ENCODE data around the gene GRK5. TPM values are rescaled to one million over a fixed set of nuclear protein-coding genes. Genes with fewer than 3 reads are reported as not detected.

The GRK5 gene
- total RNA-seq, 2 donors from 2014 or later = 4.8 to 10.6 TPM

GRCh38 chr10:119325131-119325530, 117.8 kb downstream of the GRK5 start:
- Histone ChIP-seq H3K9me3 (no peaks in the 10 kb centered on the region), H3K4me3 (no peak overlapping the region), H3K27me3 (replicated peaks; ENCODE audit: insufficient read depth) (no peaks in the 10 kb centered on the region), H3K36me3 (no peaks in the 10 kb centered on the region), H3K4me1 (replicated peaks) (no peaks in the 10 kb centered on the region), H3K27ac (no peak overlapping the region)
- DNase-seq (ENCODE audit: low spot score) = no peak
- intact Hi-C loops (cut with DNase I) = no loop called here
- TF ChIP-seq, protein P1, sequence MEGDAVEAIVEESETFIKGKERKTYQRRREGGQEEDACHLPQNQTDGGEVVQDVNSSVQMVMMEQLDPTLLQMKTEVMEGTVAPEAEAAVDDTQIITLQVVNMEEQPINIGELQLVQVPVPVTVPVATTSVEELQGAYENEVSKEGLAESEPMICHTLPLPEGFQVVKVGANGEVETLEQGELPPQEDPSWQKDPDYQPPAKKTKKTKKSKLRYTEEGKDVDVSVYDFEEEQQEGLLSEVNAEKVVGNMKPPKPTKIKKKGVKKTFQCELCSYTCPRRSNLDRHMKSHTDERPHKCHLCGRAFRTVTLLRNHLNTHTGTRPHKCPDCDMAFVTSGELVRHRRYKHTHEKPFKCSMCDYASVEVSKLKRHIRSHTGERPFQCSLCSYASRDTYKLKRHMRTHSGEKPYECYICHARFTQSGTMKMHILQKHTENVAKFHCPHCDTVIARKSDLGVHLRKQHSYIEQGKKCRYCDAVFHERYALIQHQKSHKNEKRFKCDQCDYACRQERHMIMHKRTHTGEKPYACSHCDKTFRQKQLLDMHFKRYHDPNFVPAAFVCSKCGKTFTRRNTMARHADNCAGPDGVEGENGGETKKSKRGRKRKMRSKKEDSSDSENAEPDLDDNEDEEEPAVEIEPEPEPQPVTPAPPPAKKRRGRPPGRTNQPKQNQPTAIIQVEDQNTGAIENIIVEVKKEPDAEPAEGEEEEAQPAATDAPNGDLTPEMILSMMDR (IDR thresholded peaks at IDR 0.05) = no peak
- TF ChIP-seq POLR2AphosphoS5 (IDR thresholded peaks at IDR 0.05) = no peak
- TF ChIP-seq POLR2A (IDR thresholded peaks at IDR 0.05) = no peak
- 79% methylated on average over 3 of the region's 3 CpGs for WGBS

DNA sequence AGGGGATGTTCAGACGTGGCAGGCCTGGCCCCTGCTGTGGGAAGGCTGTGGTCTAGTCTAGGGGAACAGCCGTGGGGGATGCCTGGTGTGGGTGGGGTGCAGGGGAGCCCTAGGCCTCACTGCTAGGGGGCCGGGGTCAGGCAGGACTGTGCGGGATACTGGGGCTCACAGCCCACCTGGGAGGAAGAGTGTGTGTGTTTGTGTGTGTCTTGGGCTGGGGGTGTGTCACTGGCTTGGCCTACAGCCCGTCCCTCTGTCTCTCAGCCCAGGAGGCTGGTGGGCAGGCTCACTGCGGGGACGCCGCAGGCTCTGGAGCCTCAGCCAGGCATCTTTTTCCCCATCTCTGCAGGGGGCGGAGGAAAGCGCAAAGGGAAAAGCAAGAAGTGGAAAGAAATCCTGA, 118.8 kb downstream of the GRK5 start:
- intact Hi-C loops (cut with DNase I) = no loop called here
- TF ChIP-seq POLR2A (IDR thresholded peaks at IDR 0.05) (no peak), POLR2AphosphoS5 (IDR thresholded peaks at IDR 0.05) (no peak)
- TF ChIP-seq, protein P1 (IDR thresholded peaks at IDR 0.05) = no peak

GRCh38 chr10:119327096-119327745, 119.8 kb downstream of the GRK5 start:
- intact Hi-C loops (cut with DNase I) = no loop called here
- WGBS = 96% methylated on average over 14 of the region's 14 CpGs
- DNase-seq (ENCODE audit: low spot score) = no peak
- no peak overlapping the region for H3K27ac ChIP-seq
- H3K27me3 ChIP-seq (replicated peaks; ENCODE audit: insufficient read depth) = no peaks in the 10 kb centered on the region
- TF ChIP-seq, protein P1 (IDR thresholded peaks at IDR 0.05) = no peak
- TF ChIP-seq POLR2A (IDR thresholded peaks at IDR 0.05) (no peak), POLR2AphosphoS5 (IDR thresholded peaks at IDR 0.05) (no peak)
- no peaks in the 10 kb centered on the region for H3K9me3 ChIP-seq
- H3K4me3 ChIP-seq = no peak overlapping the region
- H3K36me3 ChIP-seq = no peaks in the 10 kb centered on the region
- no peaks in the 10 kb centered on the region for H3K4me1 ChIP-seq (replicated peaks)

More for the DNA sequence above, 118.8 kb downstream of the GRK5 start:
- H3K4me1 ChIP-seq (replicated peaks) = no peaks in the 10 kb centered on the region
- H3K4me3 ChIP-seq = no peak overlapping the region
- WGBS = 87% methylated on average over 10 of the region's 10 CpGs
- H3K27me3 ChIP-seq (replicated peaks; ENCODE audit: insufficient read depth) = no peaks in the 10 kb centered on the region
- DNase-seq (ENCODE audit: low spot score) = no peak
- no peak overlapping the region for H3K27ac ChIP-seq
- H3K9me3 ChIP-seq = no peaks in the 10 kb centered on the region
- H3K36me3 ChIP-seq = no peaks in the 10 kb centered on the region

- no peak overlapping the region for H3K4me3 ChIP-seq
- no peak for DNase-seq (ENCODE audit: low spot score)
- TF ChIP-seq, protein P1 (IDR thresholded peaks at IDR 0.05) = no peak
- TF ChIP-seq POLR2AphosphoS5 (IDR thresholded peaks at IDR 0.05) = no peak
- TF ChIP-seq POLR2A (IDR thresholded peaks at IDR 0.05) = no peak
- H3K9me3 ChIP-seq = no peaks in the 10 kb centered on the region
- 89% methylated on average over 2 of the region's 2 CpGs for WGBS
- no peak overlapping the region for H3K27ac ChIP-seq
- no peaks in the 10 kb centered on the region for H3K4me1 ChIP-seq (replicated peaks)
- no peaks in the 10 kb centered on the region for H3K27me3 ChIP-seq (replicated peaks; ENCODE audit: insufficient read depth)
- intact Hi-C loops (cut with DNase I) = no loop called here
- H3K36me3 ChIP-seq = no peaks in the 10 kb centered on the region
Measured at GRCh38 chr10:119328223-119328622, 120.9 kb downstream of the GRK5 start.

DNA sequence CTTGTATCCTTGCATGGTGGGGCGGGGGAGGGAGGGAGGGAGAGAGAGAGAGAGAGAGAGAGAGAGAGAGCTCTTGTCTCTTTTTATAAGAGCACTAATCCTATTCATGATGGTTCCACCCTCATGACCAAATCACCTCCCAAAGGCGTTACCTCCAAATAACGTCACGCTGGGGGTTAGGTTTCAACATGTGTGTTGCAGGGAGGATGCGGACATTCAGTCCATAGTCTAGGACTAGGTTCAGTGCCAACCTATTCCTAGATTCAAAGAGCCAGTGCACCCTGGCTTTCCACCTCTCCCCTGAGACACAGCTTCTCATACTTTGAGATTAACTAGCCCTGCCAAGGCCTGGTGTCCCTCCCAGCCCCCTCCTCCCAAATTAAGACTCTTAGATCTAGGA, 123.0 kb downstream of the GRK5 start:
- no peaks in the 10 kb centered on the region for H3K27me3 ChIP-seq (replicated peaks; ENCODE audit: insufficient read depth)
- 70% methylated on average over 5 of the region's 5 CpGs for WGBS

More for the DNA sequence above, 123.0 kb downstream of the GRK5 start:
- Histone ChIP-seq H3K9me3 (no peaks in the 10 kb centered on the region), H3K4me1 (replicated peaks) (no peaks in the 10 kb centered on the region), H3K27ac (no peak overlapping the region), H3K36me3 (no peaks in the 10 kb centered on the region), H3K4me3 (no peak overlapping the region)
- DNase-seq (ENCODE audit: low spot score) = no peak
- intact Hi-C loops (cut with DNase I) = no loop called here
- TF ChIP-seq POLR2A (IDR thresholded peaks at IDR 0.05) = no peak
- no peak for TF ChIP-seq POLR2AphosphoS5 (IDR thresholded peaks at IDR 0.05)
- TF ChIP-seq, protein P1 (IDR thresholded peaks at IDR 0.05) = no peak

Measured in prostate gland (tissue), 2 donors.